Hematopoietic multipotent progenitor cell treated with erythropoietin and hydrocortisone succinate and interleukin-3 and kit ligand, for 6 days (in vitro differentiated cells): ENCODE data around the gene PRKG1.

Experiments
- DNase-seq: peaks from one replicate; pipeline ENCODE4 v3.0.0-alpha.2; 2015

Gene PRKG1

DNA sequence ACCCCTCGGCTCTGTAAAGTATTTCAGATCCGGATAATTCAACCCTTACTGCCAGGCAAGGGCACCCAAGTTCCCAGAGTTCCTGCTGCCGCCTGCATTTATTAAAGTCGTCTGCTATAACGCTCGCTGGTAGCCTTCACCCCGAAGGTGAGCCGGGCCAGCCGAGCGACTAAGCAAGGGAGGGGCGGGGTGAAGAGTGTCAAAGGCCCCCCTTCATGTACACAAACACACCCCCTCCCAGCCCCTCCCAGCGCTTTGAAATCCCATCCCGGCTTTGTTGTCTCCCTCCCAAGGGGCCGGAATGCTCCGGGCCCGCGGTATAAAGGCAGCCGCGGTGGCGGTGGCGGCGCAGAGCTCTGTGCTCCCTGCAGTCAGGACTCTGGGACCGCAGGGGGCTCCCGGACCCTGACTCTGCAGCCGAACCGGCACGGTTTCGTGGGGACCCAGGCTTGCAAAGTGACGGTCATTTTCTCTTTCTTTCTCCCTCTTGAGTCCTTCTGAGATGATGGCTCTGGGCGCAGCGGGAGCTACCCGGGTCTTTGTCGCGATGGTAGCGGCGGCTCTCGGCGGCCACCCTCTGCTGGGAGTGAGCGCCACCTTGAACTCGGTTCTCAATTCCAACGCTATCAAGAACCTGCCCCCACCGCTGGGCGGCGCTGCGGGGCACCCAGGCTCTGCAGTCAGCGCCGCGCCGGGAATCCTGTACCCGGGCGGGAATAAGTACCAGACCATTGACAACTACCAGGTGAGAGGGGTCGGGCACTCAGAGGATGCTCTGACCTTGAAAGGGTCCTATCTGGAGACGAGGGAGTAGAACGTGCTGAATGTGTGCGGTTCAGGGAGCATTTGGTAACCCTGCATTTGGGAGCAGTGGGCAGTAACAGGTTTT, 1239.9 kb downstream of the PRKG1 start, which contains the start of gene DKK1:
Gene DKK1 (plus strand): TSS at position 349 of the 889 bp plus-strand sequence. CDS start 154 bp downstream, at position 503.
- peak; percentile 75 for DNase-seq

DNA sequence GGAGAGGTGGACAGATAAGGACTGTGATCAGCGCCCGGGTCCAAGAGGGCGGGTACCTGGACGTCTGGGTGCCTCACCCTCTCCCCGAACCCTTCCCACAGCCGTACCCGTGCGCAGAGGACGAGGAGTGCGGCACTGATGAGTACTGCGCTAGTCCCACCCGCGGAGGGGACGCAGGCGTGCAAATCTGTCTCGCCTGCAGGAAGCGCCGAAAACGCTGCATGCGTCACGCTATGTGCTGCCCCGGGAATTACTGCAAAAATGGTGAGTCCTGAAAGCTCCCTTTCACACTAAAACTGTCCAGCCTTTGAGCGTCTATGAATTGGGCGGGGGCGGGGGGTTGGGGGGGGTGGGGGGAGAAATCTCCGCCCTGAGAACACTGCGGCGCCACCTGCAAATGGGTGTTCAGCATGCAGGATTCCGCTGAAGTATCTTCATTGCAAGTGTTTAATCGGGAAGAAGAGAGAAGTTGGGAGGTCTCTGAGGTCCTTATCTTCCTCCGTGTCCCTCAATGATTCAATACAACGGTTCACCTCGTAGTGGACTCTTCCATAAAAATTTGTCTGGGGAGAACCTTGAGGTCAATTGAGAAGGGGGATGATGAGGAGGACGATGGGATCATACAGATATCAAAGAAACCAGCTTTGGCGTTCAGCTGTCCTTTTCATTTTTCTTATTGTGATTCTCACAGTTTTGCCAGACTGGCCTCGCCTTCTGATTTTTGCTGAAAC, 1240.7 kb downstream of the PRKG1 start:
- DNase-seq = no peak

DNA sequence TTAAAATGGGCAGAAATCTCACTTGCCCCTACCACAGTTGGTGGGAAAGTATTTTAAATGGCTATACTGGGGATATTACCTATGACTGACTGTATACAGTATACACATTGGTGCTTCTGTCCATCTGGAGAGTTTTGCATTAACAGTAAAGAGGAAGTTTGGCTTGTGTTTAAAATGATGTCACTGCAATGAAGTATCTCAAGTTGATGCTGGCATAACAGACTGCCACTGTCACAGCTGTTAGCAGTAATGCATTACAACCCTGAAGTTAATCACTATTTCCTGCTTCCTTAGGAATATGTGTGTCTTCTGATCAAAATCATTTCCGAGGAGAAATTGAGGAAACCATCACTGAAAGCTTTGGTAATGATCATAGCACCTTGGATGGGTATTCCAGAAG, 1241.7 kb downstream of the PRKG1 start:
- DNase-seq = no peak

DNA sequence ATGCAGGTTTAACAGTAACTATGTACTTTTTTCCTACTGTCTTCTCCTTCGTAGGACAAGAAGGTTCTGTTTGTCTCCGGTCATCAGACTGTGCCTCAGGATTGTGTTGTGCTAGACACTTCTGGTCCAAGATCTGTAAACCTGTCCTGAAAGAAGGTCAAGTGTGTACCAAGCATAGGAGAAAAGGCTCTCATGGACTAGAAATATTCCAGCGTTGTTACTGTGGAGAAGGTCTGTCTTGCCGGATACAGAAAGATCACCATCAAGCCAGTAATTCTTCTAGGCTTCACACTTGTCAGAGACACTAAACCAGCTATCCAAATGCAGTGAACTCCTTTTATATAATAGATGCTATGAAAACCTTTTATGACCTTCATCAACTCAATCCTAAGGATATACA, 1242.2 kb downstream of the PRKG1 start:
- DNase-seq = no peak

DNA sequence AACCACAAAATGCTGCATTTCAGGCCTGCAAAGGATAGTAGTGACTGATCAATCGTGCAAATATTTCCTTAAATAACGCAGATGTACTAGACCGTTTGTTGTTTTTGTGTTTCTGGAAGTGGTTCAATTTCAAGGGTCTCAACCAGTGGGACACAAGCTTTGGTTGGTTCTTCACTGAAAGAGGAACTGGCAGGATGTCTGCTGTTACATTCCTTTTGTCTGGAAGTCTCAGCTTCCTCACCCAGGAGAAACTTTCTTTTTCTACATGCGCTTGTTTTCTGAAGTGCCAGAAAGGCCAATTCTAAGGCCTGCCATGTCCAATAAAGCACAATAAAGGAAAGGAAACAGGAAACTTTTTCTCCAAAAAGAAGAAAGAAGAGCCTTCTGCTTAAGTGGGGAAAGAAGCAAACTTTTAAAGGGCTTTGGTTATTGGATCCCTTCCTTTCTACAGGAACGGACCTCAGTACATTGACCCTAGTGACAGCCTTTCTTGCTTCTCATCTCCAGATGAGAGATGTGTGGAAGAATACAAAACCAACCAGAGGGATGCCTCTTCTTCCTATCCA, 1243.9 kb downstream of the PRKG1 start:
- no peak for DNase-seq

DNA sequence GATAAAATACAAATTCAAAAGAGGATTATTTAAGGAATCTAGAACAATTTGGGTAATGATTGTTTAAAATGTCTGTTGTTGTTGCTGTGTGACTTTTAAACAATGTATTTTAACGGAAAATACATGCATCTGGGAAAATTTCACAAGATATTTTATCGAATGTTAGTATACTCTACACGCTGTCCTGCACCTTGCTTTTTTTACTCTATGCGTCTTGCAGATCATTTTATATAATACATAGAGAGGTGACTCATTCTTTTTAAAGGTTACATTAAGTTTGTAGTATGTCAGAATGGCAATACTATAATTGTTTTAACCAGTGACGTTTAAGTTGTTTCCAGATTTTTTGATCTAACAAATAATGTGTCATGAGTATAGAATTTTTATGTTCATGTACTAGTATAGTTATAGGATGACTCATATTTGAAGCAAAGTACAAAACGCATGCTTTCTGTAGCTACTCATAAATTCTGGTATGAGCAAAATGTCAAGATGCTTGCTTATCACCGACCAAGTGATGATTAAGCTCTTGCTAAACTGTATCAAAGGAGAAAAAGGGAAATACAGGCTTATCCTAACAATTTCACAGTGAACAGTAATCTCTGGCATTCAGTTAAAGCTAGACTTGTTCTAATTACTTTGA, 1244.7 kb downstream of the PRKG1 start:
- DNase-seq = no peak

DNA sequence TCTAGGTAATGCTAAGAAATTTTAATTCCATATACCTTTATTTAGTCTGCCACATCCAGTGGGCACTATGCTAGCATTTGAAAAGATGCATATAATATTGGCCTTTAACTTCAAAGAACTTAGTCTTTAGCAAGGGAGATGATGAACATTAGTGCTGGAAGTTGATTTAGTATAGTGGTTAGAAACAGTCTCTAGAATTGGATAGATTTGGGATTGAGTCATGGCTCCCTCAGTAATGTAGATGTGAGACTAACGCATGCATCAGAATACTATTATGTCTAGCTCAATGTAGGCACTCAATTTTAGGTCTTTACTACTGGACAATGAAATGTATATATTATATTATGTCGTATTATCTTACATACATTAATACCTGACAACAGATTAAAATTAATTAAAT, 1245.6 kb downstream of the PRKG1 start:
- DNase-seq = no peak

DNA sequence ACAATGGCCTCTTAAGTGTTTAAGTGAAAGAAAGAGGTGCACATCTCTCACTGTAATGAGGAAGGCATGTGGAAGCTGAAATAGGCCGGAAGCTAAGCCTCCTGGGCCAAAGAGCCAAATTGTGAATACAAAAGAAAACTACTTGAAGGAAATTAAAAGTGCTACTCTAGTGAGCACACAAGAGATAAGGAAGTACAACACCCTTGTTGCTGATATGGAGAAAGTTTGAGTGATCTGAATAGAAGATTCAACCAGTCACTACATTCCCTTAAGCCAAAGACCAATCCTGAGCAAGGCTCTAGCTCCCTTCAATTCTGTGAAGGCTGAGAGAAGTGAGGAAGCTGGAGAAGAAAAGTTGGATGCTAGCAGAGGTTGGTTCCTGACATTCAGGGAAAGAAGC, 1248.0 kb downstream of the PRKG1 start:
- DNase-seq = no peak

DNA sequence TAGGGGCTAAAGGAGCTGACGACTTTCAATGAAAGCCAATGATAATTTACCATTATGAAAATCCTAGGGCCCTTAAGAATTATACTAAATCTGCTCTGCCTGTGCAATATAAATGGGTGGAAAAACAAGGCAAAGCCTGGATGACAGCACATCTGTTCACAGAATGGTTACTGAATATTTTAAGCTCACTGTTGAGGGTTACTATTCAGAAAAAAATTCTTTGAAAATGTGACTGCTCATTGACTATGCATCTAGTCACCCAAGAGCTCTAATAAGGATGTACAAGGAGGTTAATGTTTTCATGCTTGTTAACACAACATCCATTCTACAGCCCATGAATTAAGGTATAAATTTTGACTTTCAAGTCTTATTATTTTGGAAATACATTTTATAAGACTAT, 1248.6 kb downstream of the PRKG1 start:
- no peak for DNase-seq

DNA sequence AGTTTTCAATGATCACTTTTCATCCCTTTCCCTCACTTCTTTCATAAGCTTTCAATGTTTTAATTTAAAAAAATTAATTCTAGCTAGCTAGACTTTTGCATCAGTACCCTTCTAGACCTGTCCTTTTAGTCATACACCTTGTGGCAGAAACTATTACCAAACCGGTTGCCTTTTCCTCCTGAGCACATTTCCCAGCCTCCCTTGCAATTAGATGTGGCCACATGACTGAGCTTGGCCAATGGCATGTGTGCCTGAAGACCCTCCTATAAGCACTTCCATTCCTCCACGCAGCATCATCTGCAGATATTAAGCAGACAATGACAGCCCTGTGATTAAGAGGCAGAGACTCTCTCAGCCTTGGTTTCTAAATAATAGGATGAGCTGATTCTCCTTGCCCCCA, 1252.1 kb downstream of the PRKG1 start:
- no peak for DNase-seq

DNA sequence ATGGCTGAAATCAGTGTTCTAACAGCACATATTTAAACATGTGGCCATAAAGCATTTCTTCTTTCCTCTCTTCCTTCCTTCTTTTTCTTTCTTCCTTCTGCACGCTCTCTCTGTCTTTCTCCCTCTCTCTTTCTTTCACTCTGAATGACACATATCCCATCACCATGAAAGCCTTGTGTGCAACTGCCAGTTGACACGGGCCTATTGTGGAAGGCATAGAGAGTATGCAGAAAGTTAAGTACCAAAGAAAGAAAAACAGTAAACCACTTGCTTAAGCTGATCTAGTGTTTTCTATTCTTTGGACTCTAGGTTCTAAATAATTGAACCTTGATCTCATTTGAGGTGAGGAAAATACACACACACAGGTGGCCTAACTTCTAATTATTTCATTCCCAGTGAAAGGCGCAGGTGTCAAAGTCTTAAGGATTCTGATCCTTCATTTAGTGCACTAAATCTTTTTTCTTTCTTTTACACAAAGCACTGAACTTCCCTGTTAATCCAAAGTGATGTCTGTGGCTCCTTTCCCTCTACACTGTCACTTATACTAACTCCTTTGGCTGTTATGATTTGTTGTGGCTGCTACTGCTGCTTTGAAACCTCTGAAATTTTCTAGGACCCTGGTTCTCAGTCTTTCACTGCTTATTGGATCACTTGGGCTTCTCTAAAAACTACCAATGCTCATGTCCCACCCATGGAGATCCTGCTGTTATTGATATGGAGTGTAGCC, 1257.5 kb downstream of the PRKG1 start:
- DNase-seq = no peak

DNA sequence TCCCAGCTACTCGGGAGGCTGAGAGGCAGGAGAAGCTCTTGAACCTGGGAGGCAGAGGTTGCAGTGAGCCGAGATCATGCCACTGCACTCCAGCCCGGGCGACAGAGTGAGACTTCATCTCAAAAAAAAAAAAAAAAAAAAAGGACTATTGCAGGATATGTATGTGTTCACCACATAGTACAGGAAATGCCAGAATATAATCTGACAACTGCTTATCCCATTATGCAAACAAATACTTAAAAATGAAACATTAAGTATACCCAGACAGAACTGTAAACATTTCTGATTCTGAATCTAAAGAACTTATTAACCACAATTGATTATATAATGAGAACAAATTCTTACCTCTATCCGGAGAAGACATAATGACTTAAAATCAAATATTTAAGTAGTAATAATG, 1258.5 kb downstream of the PRKG1 start:
- no peak for DNase-seq

DNA sequence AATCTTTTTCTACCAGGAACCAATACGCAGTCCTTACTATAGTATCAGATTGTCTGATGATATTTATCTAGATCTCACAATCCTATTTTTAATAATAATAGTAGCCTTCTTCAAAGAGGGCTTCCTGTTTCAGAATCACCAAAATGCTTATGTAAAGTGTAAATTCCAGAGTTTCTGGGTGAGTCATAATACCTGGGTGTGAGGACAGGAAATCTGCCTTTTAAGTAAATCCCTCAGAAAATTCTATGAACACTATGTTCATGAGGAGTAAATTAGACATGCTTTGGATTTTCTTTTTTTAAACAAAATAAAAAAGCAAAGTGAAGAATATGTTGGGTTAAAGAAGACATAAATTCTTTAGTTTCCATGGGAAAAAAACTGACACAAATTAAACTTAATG, 1260.3 kb downstream of the PRKG1 start:
- no peak for DNase-seq

DNA sequence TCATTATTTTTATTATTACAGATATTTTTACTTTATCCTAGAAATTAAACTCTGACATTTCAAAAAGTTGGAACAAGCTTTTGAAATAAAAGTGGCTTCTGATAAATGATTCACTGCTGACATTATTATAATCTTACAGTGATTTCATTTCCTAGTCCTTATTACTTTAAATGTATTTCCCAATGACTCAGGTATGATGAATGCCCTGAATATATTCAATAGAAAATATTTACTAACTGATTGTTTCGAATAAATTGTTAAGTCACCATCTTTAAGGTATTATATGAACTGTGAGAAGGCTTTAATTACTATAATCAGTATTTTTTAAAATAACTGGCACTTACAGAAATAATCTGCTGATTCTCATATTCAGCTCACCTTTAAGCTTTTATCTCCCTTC, 1261.4 kb downstream of the PRKG1 start:
- DNase-seq = no peak

DNA sequence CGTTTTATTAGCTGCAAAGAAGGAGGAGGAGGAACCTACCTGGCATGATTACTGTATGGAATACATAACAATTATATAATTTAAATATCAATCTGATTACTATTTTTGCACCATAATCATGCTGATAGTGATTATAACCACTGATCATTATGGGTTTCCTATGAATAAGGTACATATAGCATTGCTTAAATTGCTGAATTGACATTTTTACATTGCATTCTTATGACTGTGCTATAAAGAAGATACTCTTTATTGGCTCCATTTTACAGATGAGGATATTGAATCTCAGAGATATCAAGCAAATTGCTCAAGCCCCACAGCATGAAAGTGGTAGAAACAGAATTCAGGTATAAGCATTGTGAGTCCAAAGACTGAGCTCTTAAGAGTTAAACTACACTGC, 1262.9 kb downstream of the PRKG1 start:
- DNase-seq = no peak

DNA sequence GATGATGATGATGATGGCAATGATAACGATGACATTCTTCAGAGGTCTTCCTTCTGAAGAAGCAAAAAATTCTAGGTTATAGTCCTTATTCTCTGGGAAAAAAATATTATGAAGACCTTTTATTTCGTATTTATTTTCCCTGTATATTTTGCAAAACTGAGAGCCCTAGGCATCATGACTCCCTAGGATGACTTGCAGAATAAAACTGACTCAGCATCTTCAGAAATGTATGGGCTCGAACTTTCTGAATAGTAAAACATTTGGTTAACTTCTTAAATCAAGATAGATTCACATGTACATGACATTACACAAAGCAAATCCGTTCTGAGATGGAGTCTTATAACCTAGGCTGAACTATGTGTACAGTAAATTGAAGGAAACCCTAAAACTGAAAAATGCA, 1269.2 kb downstream of the PRKG1 start:
- no peak for DNase-seq

DNA sequence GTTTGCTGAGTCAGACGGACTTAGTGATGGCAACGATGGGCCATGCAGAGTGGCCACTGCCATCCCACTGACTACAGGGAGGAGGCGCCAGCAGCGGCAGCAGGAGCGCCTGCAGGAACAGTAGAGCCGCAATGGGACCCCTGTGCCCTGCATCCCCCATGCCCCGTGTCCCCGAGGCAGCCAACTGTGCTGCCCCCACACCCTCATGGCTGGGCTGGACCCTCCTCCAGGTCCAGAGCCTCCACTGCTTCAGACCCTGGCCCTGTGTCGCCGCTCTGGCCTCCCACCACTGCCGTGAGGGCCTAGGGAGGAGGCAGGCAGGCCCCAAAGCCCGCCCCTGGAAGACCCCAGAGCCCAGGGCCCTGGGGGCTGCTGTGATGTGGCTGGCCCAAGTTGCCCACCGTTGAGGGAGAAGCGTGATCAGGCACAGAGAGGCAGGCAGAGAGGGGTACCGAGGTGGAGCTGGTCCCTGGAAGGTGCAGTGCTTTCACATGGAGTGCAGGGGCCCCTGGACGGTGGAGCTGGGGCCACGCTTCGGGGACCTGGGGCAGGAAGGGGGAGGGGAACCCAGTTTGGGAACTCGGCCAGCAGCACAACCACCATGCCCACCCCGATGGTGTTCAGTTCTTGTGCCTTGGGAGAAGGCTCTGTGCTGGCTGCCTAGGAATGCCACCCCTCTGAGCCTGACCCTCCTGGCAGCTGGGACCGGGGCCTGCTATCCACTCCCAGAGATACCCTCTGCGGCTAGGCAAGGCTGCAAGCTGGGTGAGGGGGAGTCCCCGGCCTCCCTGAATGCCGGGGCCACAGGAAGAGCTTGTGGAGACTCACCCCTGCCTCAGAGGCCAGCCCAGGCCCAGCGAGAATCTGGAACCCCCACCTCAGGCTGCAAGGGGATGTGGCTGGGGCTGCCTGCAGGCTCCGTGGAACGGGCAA, 1272.4 kb downstream of the PRKG1 start:
- DNase-seq = no peak

DNA sequence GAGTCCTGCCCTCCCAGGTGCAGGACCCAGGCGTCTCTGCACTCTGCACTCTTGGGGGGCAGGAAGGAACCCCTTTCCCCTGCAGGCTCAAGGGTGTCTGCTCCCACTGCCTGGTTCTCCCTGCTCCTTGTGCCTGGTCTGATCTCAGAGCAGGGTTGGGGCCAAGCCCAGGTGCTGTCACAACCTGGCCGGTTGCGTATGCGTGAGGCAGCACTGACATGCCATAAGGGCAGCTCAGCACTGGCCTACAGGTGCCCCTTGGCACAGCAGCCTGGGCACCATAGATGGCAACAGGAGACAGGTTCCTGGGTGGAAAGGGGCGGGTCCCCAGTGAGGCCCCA, 1273.0 kb downstream of the PRKG1 start:
- no peak for DNase-seq
